ENCODE results near the gene EEFSEC.

Gene EEFSEC

GRCh38 chr3:128221328-128221727 is 68.0 kb downstream of the EEFSEC start:
- no peak for DNase-seq

- no peak for DNase-seq
Measured at GRCh38 chr3:128222796-128223385, 69.6 kb downstream of the EEFSEC start.

- no peak for DNase-seq
Measured at GRCh38 chr3:128226186-128226725, 73.0 kb downstream of the EEFSEC start.

GRCh38 chr3:128226795-128227395 is 73.6 kb downstream of the EEFSEC start:
- no peak for DNase-seq

- DNase-seq = no peak
Measured at GRCh38 chr3:128227507-128227906, 74.2 kb downstream of the EEFSEC start.

- no peak for DNase-seq
Measured at GRCh38 chr3:128228366-128228910, 75.2 kb downstream of the EEFSEC start.

- DNase-seq = no peak
Measured at GRCh38 chr3:128229106-128229857, 76.0 kb downstream of the EEFSEC start.

GRCh38 chr3:128231606-128232005 is 78.3 kb downstream of the EEFSEC start:
- DNase-seq = no peak

GRCh38 chr3:128232376-128233178 is 79.3 kb downstream of the EEFSEC start:
- no peak for DNase-seq

- no peak for DNase-seq
Measured at GRCh38 chr3:128235207-128235926, 82.1 kb downstream of the EEFSEC start.

GRCh38 chr3:128236657-128237056 is 83.4 kb downstream of the EEFSEC start:
- DNase-seq = no peak

- DNase-seq = no peak
Measured at GRCh38 chr3:128237348-128238183, 84.3 kb downstream of the EEFSEC start.

GRCh38 chr3:128238184-128238489 is 84.9 kb downstream of the EEFSEC start:
- DNase-seq = no peak

- no peak for DNase-seq
Measured at GRCh38 chr3:128239304-128239703, 86.0 kb downstream of the EEFSEC start.

- DNase-seq = no peak
Measured at GRCh38 chr3:128240232-128240631, 87.0 kb downstream of the EEFSEC start.

GRCh38 chr3:128241741-128242140 is 88.5 kb downstream of the EEFSEC start:
- DNase-seq = no peak

GRCh38 chr3:128242818-128243601 is 89.7 kb downstream of the EEFSEC start:
- DNase-seq = no peak

- no peak for DNase-seq
Measured at GRCh38 chr3:128243602-128244504, 90.6 kb downstream of the EEFSEC start.

- DNase-seq = no peak
Measured at GRCh38 chr3:128245460-128245859, 92.2 kb downstream of the EEFSEC start.

All from left hindlimb (tissue), 1 donor.